Ovary (tissue), 9 donors: ENCODE measurements around the gene SAXO1. TPM values are rescaled to one million over a fixed set of nuclear protein-coding genes. Genes with fewer than 3 reads are reported as not detected.

Source experiments
- DNase-seq, 5 donors: peaks; one replicate each; pipeline ENCODE4 v3.0.0-alpha.2; 2019 to 2020
- H3K27ac ChIP-seq, 2 donors: fragments of 200-600 bp; one replicate each; pipeline versions ENCODE4 v1.5.1 to v1.8.0; 2019 to 2022
- H3K27me3 ChIP-seq: fragments of 200-600 bp; one replicate; pipeline ENCODE4 v1.8.0; 2022
- H3K36me3 ChIP-seq: fragments of 200-600 bp; sonication (generic); one replicate; pipeline ENCODE4 v1.5.1; 2019
- H3K4me1 ChIP-seq: one replicate; pipeline ENCODE4 v1.8.1; 2013; ENCODE audit warnings: mild to moderate bottlenecking, moderate library complexity; ENCODE audit not compliant: insufficient read depth
- H3K4me3 ChIP-seq: fragments of 200-600 bp; sonication (generic); one replicate; pipeline ENCODE4 v1.5.1; 2017
- H3K9me3 ChIP-seq, 2 donors: fragments of 200-600 bp in 1 of 2; sonication (generic) in 1 of 2; one replicate each; pipeline versions ENCODE4 v1.5.1 to v1.8.1; 2013 to 2019; ENCODE audit warnings: mild to moderate bottlenecking in 1 of 2, moderate library complexity in 1 of 2
- CTCF ChIP-seq, 3 donors: fragments of 450-650 bp in 2 of 3; fragments of 200-600 bp in 1 of 3; IDR thresholded peaks; one replicate each; pipeline versions ENCODE4 v1.5.1 to v1.8.0; 2016 to 2022; ENCODE audit warnings: antibody characterized with exemption in 3 of 3, mild to moderate bottlenecking in 1 of 3
- EP300 ChIP-seq: sonication (generic); formaldehyde crosslinking; IDR thresholded peaks from one replicate; pipeline ENCODE4 v1.6.1; 2017; ENCODE audit warnings: antibody characterized with exemption
- POLR2A ChIP-seq: fragments of 450-650 bp; IDR thresholded peaks from one replicate; pipeline ENCODE4 v1.6.1; 2017; ENCODE audit warnings: antibody characterized with exemption, mild to moderate bottlenecking, moderate library complexity
- WGBS, 3 donors: extraction: QIAGEN DNeasy Blood & Tissue Kit in 1 of 3; methylation state at CpG; one replicate each; pipeline versions ENCODE4 v1.1.5 to v1.1.7; 2013 to 2017; 5-methylcytosine and 5-hydroxymethylcytosine counted together
- intact Hi-C, 4 donors: fragments of 100-400 bp; cut with DNase I; formaldehyde crosslinking; loops; one replicate each; pipeline versions ENCODE4 v1.11.0 to v1.15.1; 2022 to 2023
- polyA plus RNA-seq, 2 donors: library from polyadenylated mRNA; stranded (reverse); fragments of 200-250 nt in 1 of 2; fragments of 350-450 nt in 1 of 2; fragmentation: Illumina TruSeq in 1 of 2; extraction: RNeasy Lipid Tissue Mini Kit (QIAGEN cat#74804) in 1 of 2; gene quantifications; one replicate each; pipeline ENCODE4 v1.2.3, GENCODE V29; 2013 to 2014
- total RNA-seq, 7 donors: library from RNA; depleted of rRNA in 2 of 7; stranded (reverse); fragments of >200 nt in 2 of 7; fragmentation: NEBNext Ultra II Directional in 3 of 7; extraction: Animal tissue kit (Norgen Biotek cat#: 25700) in 3 of 7; gene quantifications; one replicate each; pipeline versions ENCODE4 v1.1.0 to v1.2.4, GENCODE V29; 2016 to 2023
- donor health status: DM: no; HTN: no; CAD: no; lungs with moderate emphysema.
- donor health status: DM: no; HTN: no; CAD: no.
- donor health status: Bipolar disorder and iron deficiency.
- donor health status: DM: yes; HTN: yes; CAD: no.
- donor health status: DM: no; HTN: no; CAD: no.
- donor health status: DM: yes; HTN: yes; CAD: no.

Gene SAXO1
- total and polyA plus RNA-seq, 9 donors = 0.04 to 0.47 (median 0.11) TPM; not detected in 1

GRCh38 chr9:18903450-18903849, 129.6 kb downstream of the SAXO1 start:
- Histone ChIP-seq H3K4me3 (no peak overlapping the region), H3K4me1 (no peaks in the 10 kb centered on the region), H3K27ac (no peak overlapping the region), H3K27me3 (no peaks in the 10 kb centered on the region), H3K36me3 (no peaks in the 10 kb centered on the region), H3K9me3 (no peaks in the 10 kb centered on the region)
- WGBS, 3 donors = 90 to 97% (median 94%) methylated on average over 2 of the region's 2 CpGs
- intact Hi-C loops = no loop called here
- no peak for DNase-seq
- no peak for TF ChIP-seq POLR2A
- TF ChIP-seq CTCF (IDR thresholded peaks at IDR 0.05) = no peak
- TF ChIP-seq EP300 = no peak

- TF ChIP-seq EP300 (no peak), CTCF (IDR thresholded peaks at IDR 0.05) (no peak), POLR2A (no peak)
- Histone ChIP-seq H3K36me3 (no peaks in the 10 kb centered on the region), H3K4me1 (no peaks in the 10 kb centered on the region), H3K9me3 (peaks cover 0 to 8% of the 10 kb centered on the region in 2 donors), H3K27me3 (no peaks in the 10 kb centered on the region), H3K4me3 (no peak overlapping the region), H3K27ac (no peak overlapping the region)
- intact Hi-C loops = no loop called here
- WGBS, 3 donors = 84 to 94% (median 94%) methylated on average over 2 of the region's 2 CpGs
- DNase-seq = no peak
Measured at GRCh38 chr9:18896531-18897179, 136.4 kb downstream of the SAXO1 start.

GRCh38 chr9:18896004-18896403, 137.0 kb downstream of the SAXO1 start:
- TF ChIP-seq EP300 = no peak
- TF ChIP-seq CTCF (IDR thresholded peaks at IDR 0.05) = no peak
- no peak for TF ChIP-seq POLR2A
- Histone ChIP-seq H3K36me3 (no peaks in the 10 kb centered on the region), H3K4me1 (no peaks in the 10 kb centered on the region), H3K9me3 (peaks cover 0 to 8% of the 10 kb centered on the region in 2 donors), H3K27ac (no peak overlapping the region), H3K27me3 (no peaks in the 10 kb centered on the region), H3K4me3 (no peak overlapping the region)
- intact Hi-C loops = no loop called here
- no peak for DNase-seq

- H3K27ac ChIP-seq = no peak overlapping the region
- no peak for DNase-seq
- H3K4me1 ChIP-seq = no peaks in the 10 kb centered on the region
- WGBS, 3 donors = 88 to 100% (median 92%) methylated on average over 1 of the region's 1 CpG
- H3K9me3 ChIP-seq = peaks cover 0 to 8% of the 10 kb centered on the region in 2 donors
- H3K36me3 ChIP-seq = no peaks in the 10 kb centered on the region
- H3K27me3 ChIP-seq = no peaks in the 10 kb centered on the region
- intact Hi-C loops = no loop called here
- no peak overlapping the region for H3K4me3 ChIP-seq
- no peak for TF ChIP-seq CTCF (IDR thresholded peaks at IDR 0.05)
- no peak for TF ChIP-seq POLR2A
- no peak for TF ChIP-seq EP300
Measured at GRCh38 chr9:18893491-18893890, 139.5 kb downstream of the SAXO1 start.
